H1 (cell line): ENCODE data around the gene DRP2. TPM values are rescaled to one million over a fixed set of nuclear protein-coding genes. Genes with fewer than 3 reads are reported as not detected.

ENCODE experiments used
- CTCF ChIA-PET: fragments of 300-600 bp; sonication (Branson Sonifier 250); formaldehyde crosslinking; loops from one replicate; lab custom pipeline; 2021; ENCODE audit not compliant: partially characterized antibody; lab: Charles Lee
- POLR2A ChIA-PET: fragments of 300-600 bp; sonication (Branson Sonifier 250); formaldehyde crosslinking; loops from one replicate; lab custom pipeline; 2021; ENCODE audit warnings: inconsistent platforms; ENCODE audit not compliant: partially characterized antibody; lab: Charles Lee
- DNase-seq, 2 experiments: peaks; one replicate each; pipeline versions ENCODE4 v3.0.0 to v3.0.0-alpha.2; 2010 to 2022; ENCODE audit warnings: low spot score in 2 of 2, low read depth in 1 of 2, mixed read lengths in 1 of 2
- FAIRE-seq: peaks from 2 replicates; lab custom pipeline; 2011; peaks lifted over from hg19 to GRCh38; lab: Jason Lieb, UNC
- H2AFZ ChIP-seq: 2 replicates; pipeline ENCODE4 v1.8.1; 2012; ENCODE audit warnings: low read length, inconsistent platforms
- H2AK5ac ChIP-seq: 2 replicates; pipeline ENCODE4 v1.6.1; 2013; ENCODE audit warnings: low read depth, low read length
- H2BK120ac ChIP-seq: replicated peaks from 2 replicates; pipeline ENCODE3; 2013; ENCODE audit warnings: low read depth, low read length, inconsistent platforms
- H2BK12ac ChIP-seq: 2 replicates; pipeline ENCODE4 v1.6.1; 2013; ENCODE audit warnings: low read depth, low read length
- H2BK15ac ChIP-seq: 2 replicates; pipeline ENCODE4 v1.6.1; 2013; ENCODE audit warnings: low read length
- H2BK20ac ChIP-seq: 2 replicates; pipeline ENCODE4 v1.6.1; 2013; ENCODE audit warnings: low read length
- H2BK5ac ChIP-seq: 2 replicates; pipeline ENCODE4 v1.6.1; 2013; ENCODE audit warnings: low read depth, low read length
- H3K14ac ChIP-seq: 2 replicates; pipeline ENCODE4 v1.6.1; 2013; ENCODE audit warnings: inconsistent platforms; ENCODE audit not compliant: insufficient read length
- H3K18ac ChIP-seq: 2 replicates; pipeline ENCODE4 v1.6.1; 2013; ENCODE audit warnings: low read length; ENCODE audit errors: extremely low read depth
- H3K23ac ChIP-seq: 2 replicates; pipeline ENCODE4 v1.6.1; 2013; ENCODE audit warnings: inconsistent platforms; ENCODE audit not compliant: insufficient read length
- H3K23me2 ChIP-seq: 2 replicates; pipeline ENCODE4 v1.6.1; 2013; ENCODE audit warnings: low read depth, low read length
- H3K27ac ChIP-seq: 2 replicates; pipeline ENCODE4 v1.6.1; 2011; ENCODE audit warnings: low read depth, low read length, inconsistent platforms
- H3K27me3 ChIP-seq, 4 experiments: replicated peaks in 1 of 4; 1 replicate in 1 of 4; 2 replicates in 3 of 4; pipeline versions ENCODE4 v1.6.1 to v1.8.1; 2011 to 2013; ENCODE audit warnings: low read length in 3 of 4, mild to moderate bottlenecking in 3 of 4, inconsistent platforms in 2 of 4, mixed read lengths in 2 of 4, moderate library complexity in 1 of 4; ENCODE audit not compliant: control insufficient read depth in 3 of 4, insufficient read depth in 3 of 4; ENCODE audit errors: extremely low read depth in 1 of 4
- H3K36me3 ChIP-seq, 4 experiments: 2 replicates each; pipeline versions ENCODE4 v1.6.1 to v1.8.1; 2011 to 2013; ENCODE audit warnings: mild to moderate bottlenecking in 4 of 4, low read length in 3 of 4, moderate library complexity in 2 of 4, control low read depth in 1 of 4, inconsistent platforms in 1 of 4; ENCODE audit not compliant: insufficient read depth in 4 of 4, control insufficient read depth in 2 of 4
- H3K4ac ChIP-seq: replicated peaks from 2 replicates; pipeline ENCODE3; 2013; ENCODE audit warnings: low read length, low read depth, mixed read lengths, inconsistent platforms; ENCODE audit not compliant: insufficient read length
- H3K4me1 ChIP-seq, 4 experiments: replicated peaks in 1 of 4; 1 replicate in 1 of 4; 2 replicates in 3 of 4; pipeline versions ENCODE4 v1.6.1 to v1.8.1; 2011 to 2013; ENCODE audit warnings: low read length in 3 of 4, inconsistent platforms in 2 of 4, mixed read lengths in 1 of 4; ENCODE audit not compliant: insufficient read depth in 4 of 4, control insufficient read depth in 3 of 4
- H3K4me2 ChIP-seq, 2 experiments: 2 replicates each; pipeline versions ENCODE4 v1.6.1 to v1.8.1; 2011 to 2013; ENCODE audit warnings: low read depth in 2 of 2, low read length in 2 of 2, control low read depth in 1 of 2, inconsistent platforms in 1 of 2, mild to moderate bottlenecking in 1 of 2; ENCODE audit not compliant: insufficient read depth in 1 of 2
- H3K4me3 ChIP-seq, 4 experiments: fragments of 200-600, 300-600 bp in 1 of 4; sonication (generic), shearing (Covaris generic), sonication (Bioruptor Twin) in 1 of 4; 2 replicates each; pipeline versions ENCODE4 v1.5.1 to v1.8.1; 2011 to 2016; ENCODE audit warnings: low read length in 4 of 4, low read depth in 3 of 4, control low read depth in 2 of 4, inconsistent platforms in 2 of 4, mild to moderate bottlenecking in 2 of 4, mixed read lengths in 1 of 4, moderate library complexity in 1 of 4; ENCODE audit not compliant: insufficient read depth in 2 of 4; ENCODE audit errors: extremely low read depth in 1 of 4
- H3K56ac ChIP-seq: replicated peaks from 2 replicates; pipeline ENCODE3; 2013; ENCODE audit warnings: low read depth, mild to moderate bottlenecking, mixed read lengths, low read length, inconsistent platforms; ENCODE audit not compliant: insufficient read length
- H3K79me1 ChIP-seq: 2 replicates; pipeline ENCODE4 v1.6.1; 2013; ENCODE audit warnings: low read depth, low read length, control low read depth
- H3K79me2 ChIP-seq, 2 experiments: 2 replicates each; pipeline versions ENCODE4 v1.6.1 to v1.8.1; 2012 to 2013; ENCODE audit warnings: low read length in 2 of 2, mild to moderate bottlenecking in 2 of 2, inconsistent platforms in 1 of 2; ENCODE audit not compliant: insufficient read depth in 2 of 2, control insufficient read depth in 1 of 2
- H3K9ac ChIP-seq, 4 experiments: replicated peaks in 1 of 4; 1 replicate in 1 of 4; 2 replicates in 3 of 4; pipeline versions ENCODE4 v1.6.1 to v1.8.1; 2011 to 2013; ENCODE audit warnings: low read depth in 3 of 4, low read length in 3 of 4, control low read depth in 2 of 4, mild to moderate bottlenecking in 2 of 4, moderate library complexity in 2 of 4, inconsistent platforms in 1 of 4; ENCODE audit errors: extremely low read depth in 1 of 4
- H3K9me3 ChIP-seq, 2 experiments: 2 replicates each; pipeline versions ENCODE4 v1.6.1 to v1.8.1; 2012 to 2013; ENCODE audit warnings: mild to moderate bottlenecking in 2 of 2, moderate library complexity in 2 of 2, control low read depth in 1 of 2, inconsistent platforms in 1 of 2, low read depth in 1 of 2, low read length in 1 of 2, mixed read lengths in 1 of 2; ENCODE audit not compliant: insufficient read depth in 2 of 2
- H4K20me1 ChIP-seq, 2 experiments: replicated peaks in 1 of 2; 2 replicates each; pipeline versions ENCODE3 to v1.8.1; 2011 to 2013; ENCODE audit warnings: inconsistent platforms in 2 of 2, low read length in 2 of 2, mild to moderate bottlenecking in 1 of 2; ENCODE audit not compliant: insufficient read depth in 2 of 2, control insufficient read depth in 1 of 2
- H4K5ac ChIP-seq: 2 replicates; pipeline ENCODE4 v1.6.1; 2013; ENCODE audit warnings: low read length, low read depth, mixed read lengths, inconsistent platforms; ENCODE audit not compliant: insufficient read length
- H4K8ac ChIP-seq: 2 replicates; pipeline ENCODE4 v1.8.0; 2013; ENCODE audit warnings: mild to moderate bottlenecking, moderate library complexity, low read length, inconsistent platforms; ENCODE audit not compliant: insufficient read depth; ENCODE audit errors: extremely low read depth
- H4K91ac ChIP-seq: replicated peaks from 2 replicates; pipeline ENCODE3; 2013; ENCODE audit warnings: low read length, mixed read lengths, inconsistent platforms; ENCODE audit not compliant: insufficient read length
- CBX8 ChIP-seq: fragments of 300-800, 300-1000 bp; sonication (generic); IDR thresholded peaks from 2 replicates; pipeline ENCODE4 v1.7.1; 2016; ENCODE audit warnings: low read depth, low read length, borderline replicate concordance
- CEBPB ChIP-seq: IDR thresholded peaks from 2 replicates; pipeline ENCODE4 v1.6.1; 2012; ENCODE audit warnings: low read depth, low read length
- CHD2 ChIP-seq: IDR thresholded peaks from 2 replicates; pipeline ENCODE4 v1.6.1; 2012; ENCODE audit warnings: low read length, improper control_type of control experiment
- CREB1 ChIP-seq: IDR thresholded peaks from 2 replicates; pipeline ENCODE4 v1.6.1; 2012; ENCODE audit warnings: inconsistent platforms
- EP300 ChIP-seq, 2 experiments: IDR thresholded peaks; 1 replicate in 1 of 2; 2 replicates in 1 of 2; pipeline ENCODE4 v1.6.1; 2011 to 2012; ENCODE audit warnings: low read depth in 2 of 2, low read length in 2 of 2, mild to moderate bottlenecking in 2 of 2, borderline replicate concordance in 1 of 2, inconsistent platforms in 1 of 2, moderate library complexity in 1 of 2
- EZH2 ChIP-seq: fragments of 200-600 bp; sonication (generic); IDR thresholded peaks from 2 replicates; pipeline ENCODE4 v1.7.1; 2012; ENCODE audit warnings: low read depth, mild to moderate bottlenecking, moderate library complexity, low read length, inconsistent platforms; ENCODE audit not compliant: severe bottlenecking
- PHF8 ChIP-seq: fragments of 200-600 bp; sonication (generic); conservative IDR thresholded peaks from 2 replicates; pipeline ENCODE4 v1.7.1; 2012; ENCODE audit warnings: low read depth, mild to moderate bottlenecking, inconsistent platforms, low read length, moderate library complexity
- SIRT6 ChIP-seq: IDR thresholded peaks from one replicate; pipeline ENCODE4 v1.7.1; 2012; ENCODE audit warnings: low read length, inconsistent platforms
- SIX5 ChIP-seq: IDR thresholded peaks from 2 replicates; pipeline ENCODE4 v1.6.1; 2011; ENCODE audit warnings: mild to moderate bottlenecking, low read depth, low read length
- SP2 ChIP-seq: IDR thresholded peaks from 2 replicates; pipeline ENCODE4 v1.6.1; 2012; ENCODE audit warnings: mild to moderate bottlenecking, low read length, inconsistent platforms
- SP4 ChIP-seq: IDR thresholded peaks from 2 replicates; pipeline ENCODE4 v1.6.1; 2012; ENCODE audit warnings: low read length, inconsistent platforms
- SUZ12 ChIP-seq: fragments of 200-600 bp; sonication (generic); IDR thresholded peaks from 2 replicates; pipeline ENCODE4 v1.6.1; 2012; ENCODE audit warnings: mild to moderate bottlenecking, inconsistent platforms, low read length, moderate library complexity, mixed read lengths
- TCF12 ChIP-seq: IDR thresholded peaks from 2 replicates; pipeline ENCODE4 v1.6.1; 2011; ENCODE audit warnings: low read depth, mild to moderate bottlenecking, low read length
- WGBS, 2 experiments: shearing (Covaris generic) in 1 of 2; methylation state at CpG; one replicate each; pipeline versions ENCODE4 v1.1.6 to v1.1.7; 2013 to 2015; ENCODE audit warnings: low lambda C conversion rate in 2 of 2, mixed read lengths in 2 of 2, inconsistent platforms in 1 of 2, low coverage in 1 of 2, missing lambda C conversion rate in 1 of 2; ENCODE audit not compliant: insufficient replicate concordance in 2 of 2, insufficient coverage in 1 of 2, insufficient read length in 1 of 2; ENCODE audit errors: extremely low coverage in 1 of 2, missing lambda C conversion rate in 1 of 2; 5-methylcytosine and 5-hydroxymethylcytosine counted together
- polyA plus RNA-seq, 7 experiments: library from polyadenylated mRNA; depleted of rRNA in 3 of 7; stranded (reverse) in 5 of 7; unstranded in 2 of 7; fragments of >200 nt in 5 of 7; fragments of 200-250 nt in 2 of 7; gene quantifications; 1 replicate in 5 of 7; 2 replicates in 1 of 7; 4 replicates in 1 of 7; pipeline versions ENCODE4 v1.2.1 to v1.2.3, GENCODE V29; 2011 to 2013; ENCODE audit warnings: missing spikeins in 2 of 7, mixed read lengths in 2 of 7
- total RNA-seq: library from RNA; stranded (reverse); fragmentation: NEBNext Ultra II Directional; extraction: Animal tissue kit (Norgen Biotek cat#: 25700); gene quantifications from 2 replicates; pipeline ENCODE4 v1.2.1, GENCODE V29; 2021

Gene DRP2
- total and polyA plus RNA-seq, 2 of the 8 experiments (the other 6 are each of a cell fraction or from before 2014, with no cell fraction given): 0.18 to 0.20 TPM

DNA sequence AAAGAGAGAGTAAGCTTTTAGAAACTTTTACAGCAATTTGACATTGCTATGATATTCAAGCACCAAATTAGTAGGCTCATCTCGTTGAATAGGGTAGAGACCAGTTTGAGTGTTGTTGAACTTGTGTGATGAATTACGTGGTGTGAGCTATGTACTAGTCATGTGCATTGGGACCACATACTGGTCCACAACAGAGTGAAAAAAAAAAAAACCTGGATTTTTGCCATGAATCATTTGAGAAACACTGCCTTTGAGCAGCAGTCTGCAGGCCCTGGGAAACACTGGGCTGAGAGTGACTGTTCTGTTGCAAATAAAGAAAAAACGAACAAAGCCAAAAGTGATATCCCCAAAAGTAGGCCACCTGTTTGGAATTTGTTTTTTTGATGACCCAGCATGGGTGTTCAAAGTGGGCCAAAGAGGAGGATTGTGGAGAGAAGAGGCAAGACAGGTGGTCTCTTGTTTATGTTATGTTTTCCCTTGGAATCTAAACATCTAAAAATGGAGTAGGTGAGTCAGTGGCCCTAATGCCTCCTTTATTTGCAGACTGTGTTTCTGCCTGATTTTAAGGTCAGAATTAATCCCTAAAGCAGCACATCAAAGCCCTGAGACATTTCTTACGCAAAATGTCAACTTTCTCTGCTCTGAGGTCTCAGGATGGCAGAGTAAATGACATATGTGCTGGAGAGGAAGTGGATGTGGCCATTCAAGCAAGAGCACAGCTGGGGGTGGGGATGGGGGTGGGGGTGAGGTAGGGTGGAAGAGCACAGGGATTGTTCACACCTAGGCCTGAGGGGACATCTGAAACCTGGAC lies 38.1 kb downstream of the DRP2 start:
- H3K27ac ChIP-seq: no peak overlapping the region
- no peak overlapping the region for H2BK15ac ChIP-seq
- no peak overlapping the region for H2BK5ac ChIP-seq
- no peaks in the 10 kb centered on the region for H3K27me3 ChIP-seq
- ChIA-PET POLR2A (interaction anchor here (1.2 kb wide), 1 partner anchor 133 kb away, joined by 4 read pairs; the partner anchor contains the start of gene RPL36A), CTCF (interaction anchor here (0.7 to 2.2 kb wide), 3 partner anchors 30 to 1500 kb away, joined by 4 to 10 read pairs (median 4); no protein-coding TSS in a partner anchor)
- H4K91ac ChIP-seq: no peak overlapping the region
- no peak overlapping the region for H2AFZ ChIP-seq
- no peak overlapping the region for H3K9ac ChIP-seq
- no peak overlapping the region for H3K4me3 ChIP-seq
- 72% methylated on average over 2 of the region's 4 CpGs; no CpG with 5 or more reads in 1 of the 2 experiments for WGBS, 2 experiments
- H2BK20ac ChIP-seq: no peak overlapping the region
- no peaks in the 10 kb centered on the region for H3K79me2 ChIP-seq
- TF ChIP-seq SIRT6: no peak
- no peak for TF ChIP-seq SP4
- TF ChIP-seq CREB1: no peak
- no peak for TF ChIP-seq TCF12
- no peak for TF ChIP-seq SUZ12
- TF ChIP-seq EZH2: no peak
- no peak for TF ChIP-seq SP2
- TF ChIP-seq EP300 (IDR thresholded peaks at IDR 0.05; ENCODE audit: borderline replicate concordance in 1 of 2, low read depth in 2 of 2, low read length in 2 of 2): no peak
- no peak for TF ChIP-seq CHD2
- TF ChIP-seq CBX8: no peak
- no peak for TF ChIP-seq CEBPB
- TF ChIP-seq PHF8: no peak
- TF ChIP-seq SIX5: no peak
- H3K79me1 ChIP-seq: no peaks in the 10 kb centered on the region
- H3K9me3 ChIP-seq: no peaks in the 10 kb centered on the region
- no peak overlapping the region for H3K56ac ChIP-seq
- no peaks in the 10 kb centered on the region for H3K4me1 ChIP-seq
- FAIRE-seq (no peak), DNase-seq (no peak)
- no peak overlapping the region for H3K4me2 ChIP-seq
- H3K36me3 ChIP-seq: no peaks in the 10 kb centered on the region
- H4K20me1 ChIP-seq: no peaks in the 10 kb centered on the region
- H3K4ac ChIP-seq: no peak overlapping the region
- H2BK120ac ChIP-seq: no peak overlapping the region
- H3K23ac ChIP-seq: no peak overlapping the region
- no peak overlapping the region for H2AK5ac ChIP-seq
- no peak overlapping the region for H4K8ac ChIP-seq
- H2BK12ac ChIP-seq: no peak overlapping the region
- no peak overlapping the region for H3K18ac ChIP-seq
- H4K5ac ChIP-seq: no peak overlapping the region
- H3K14ac ChIP-seq: no peak overlapping the region
- H3K23me2 ChIP-seq: no peaks in the 10 kb centered on the region
